Measurements from ENCODE around the gene FAM170B. TPM values are rescaled to one million over a fixed set of nuclear protein-coding genes. Genes with fewer than 3 reads are reported as not detected.
A peak's percentile ranks its signal among the peaks of the same experiment; 100 is the strongest.

FAM170B gene
- total RNA-seq, 6 experiments from 2014 or later, result not detected

- ATAC-seq (no peak), DNase-seq (no peak)
- no peaks in the 10 kb centered on the region for H3K27me3 ChIP-seq
- peaks cover 0 to 66% (median 22%) of the 10 kb centered on the region in 4 donors for H3K4me1 ChIP-seq
- 83% methylated on average over 1 of the region's 2 CpGs for WGBS (ENCODE audit: insufficient coverage, low coverage, low lambda C conversion rate, missing lambda C conversion rate)
- intact Hi-C loops (cut with DNase I), result no loop called here
- no peaks in the 10 kb centered on the region for H3K36me3 ChIP-seq
- no peaks in the 10 kb centered on the region for H3K9me3 ChIP-seq
- TF ChIP-seq CTCF (IDR thresholded peaks at IDR 0.05), result no peak
- TF ChIP-seq POLR2A (IDR thresholded peaks at IDR 0.05), result no peak
- H3K4me3 ChIP-seq, result no peak overlapping the region
- peak overlapping the region in 1 of 3 donors; percentile 26 for H3K27ac ChIP-seq
Measured at GRCh38 chr10:49082766-49083165, 51.1 kb downstream of the FAM170B start.

- Histone ChIP-seq H3K36me3 (no peaks in the 10 kb centered on the region), H3K4me1 (peaks cover 0 to 75% (median 22%) of the 10 kb centered on the region in 4 donors), H3K4me3 (no peak overlapping the region), H3K27ac (peak overlapping the region in 2 of 3 donors; percentile 17 to 67), H3K9me3 (no peaks in the 10 kb centered on the region), H3K27me3 (no peaks in the 10 kb centered on the region)
- intact Hi-C loops (cut with DNase I), result no loop called here
- ATAC-seq (peak; percentile 45 to 63 (median 50)), DNase-seq (peak; percentile 50 to 80 (median 75))
- no peak for TF ChIP-seq CTCF (IDR thresholded peaks at IDR 0.05)
- no peak for TF ChIP-seq POLR2A (IDR thresholded peaks at IDR 0.05)
- WGBS (ENCODE audit: insufficient coverage, low coverage, low lambda C conversion rate, missing lambda C conversion rate), result 52% methylated on average over 4 of the region's 9 CpGs
Measured at GRCh38 chr10:49081547-49082275, 52.1 kb downstream of the FAM170B start.

Other genes starting within 250 kb of the FAM170B start
- gene LRRC18, start 194.2 kb downstream of the FAM170B start, total RNA-seq, result not detected
- gene VSTM4, start 18.5 kb downstream of the FAM170B start, total RNA-seq, result 1 to 10 TPM; 2.1 to 6.6 (median 3.1) TPM
- 1 to 10 TPM in 5 of 6 experiments, under 1 TPM in 1; 0.86 to 5.3 (median 2.3) TPM for gene TMEM273, start 54.4 kb upstream of the FAM170B start, total RNA-seq
- gene C10orf71, start 165.1 kb upstream of the FAM170B start, total RNA-seq, result under 1 TPM in 2 of 6 experiments, not detected in 4; 0.04 to 0.12 TPM

Measured in right lobe of liver (tissue), 6 donors.